ENCODE data around the gene SETSIP.

GRCh38 chr1:92037400-92037799 is 37.8 kb downstream of the SETSIP start:
- TF ChIP-seq CTCF (tag by site-specific recombination; IDR thresholded peaks at IDR 0.05) (no peak), REST (tag by site-specific recombination; IDR thresholded peaks at IDR 0.05) (no peak), SCRT2 (tag by site-specific recombination; IDR thresholded peaks at IDR 0.05) (no peak), ZNF335 (tag by site-specific recombination; conservative IDR thresholded peaks at IDR 0.05) (no peak), ZBTB1 (tag by site-specific recombination; IDR thresholded peaks at IDR 0.05) (no peak), ZNF510 (tag by site-specific recombination; IDR thresholded peaks at IDR 0.05; ENCODE audit: insufficient replicate concordance) (no peak), ZFP41 (tag by site-specific recombination; IDR thresholded peaks at IDR 0.05; ENCODE audit: borderline replicate concordance) (no peak)
